T-helper 2 cell (primary cell): ENCODE data around the gene RTL10.

Experiments used
- DNase-seq, 5 experiments: peaks; one replicate each; pipeline versions ENCODE4 v3.0.0 to v3.0.0-alpha.2; 2012 to 2022

Gene RTL10

DNA sequence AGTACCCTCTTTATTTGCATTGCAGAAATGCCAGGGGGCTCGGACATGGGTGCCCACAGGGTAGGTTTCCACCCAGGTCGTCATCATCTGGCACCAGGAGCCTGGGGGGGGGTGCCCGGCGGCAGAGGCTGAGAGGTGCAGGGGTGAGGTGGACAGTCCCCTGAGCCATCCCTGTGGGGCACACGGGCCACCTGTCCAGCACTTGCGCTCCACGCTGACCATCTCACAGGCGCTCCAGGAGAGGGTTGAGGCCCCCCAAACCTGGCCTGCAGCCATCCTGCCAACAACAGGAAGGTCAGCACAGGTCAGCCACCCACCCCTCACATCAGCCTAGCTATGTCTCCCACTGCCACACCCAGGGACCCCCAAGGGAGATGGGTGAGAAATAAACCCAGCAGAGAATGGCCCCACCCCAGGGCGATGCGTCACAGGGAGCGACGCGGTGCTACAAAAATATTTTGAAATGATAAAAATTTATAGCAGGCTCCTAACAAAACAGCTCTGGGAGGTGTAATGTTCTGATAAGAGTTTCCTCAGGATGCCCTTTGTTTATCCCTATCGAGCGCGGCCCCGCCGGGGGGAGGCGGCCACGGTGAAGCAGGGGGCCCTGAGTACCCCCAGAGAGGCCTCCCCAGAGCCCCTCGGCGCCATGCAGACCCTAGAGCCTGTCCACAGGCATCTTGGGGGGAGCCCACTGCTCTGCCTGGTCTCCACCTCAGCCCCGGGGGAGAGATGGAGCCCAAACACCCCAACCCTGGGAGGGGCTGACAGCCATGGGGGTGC, 21.0 kb upstream of the RTL10 start:
- peak in 1 of 5 experiments; percentile 3 for DNase-seq

DNA sequence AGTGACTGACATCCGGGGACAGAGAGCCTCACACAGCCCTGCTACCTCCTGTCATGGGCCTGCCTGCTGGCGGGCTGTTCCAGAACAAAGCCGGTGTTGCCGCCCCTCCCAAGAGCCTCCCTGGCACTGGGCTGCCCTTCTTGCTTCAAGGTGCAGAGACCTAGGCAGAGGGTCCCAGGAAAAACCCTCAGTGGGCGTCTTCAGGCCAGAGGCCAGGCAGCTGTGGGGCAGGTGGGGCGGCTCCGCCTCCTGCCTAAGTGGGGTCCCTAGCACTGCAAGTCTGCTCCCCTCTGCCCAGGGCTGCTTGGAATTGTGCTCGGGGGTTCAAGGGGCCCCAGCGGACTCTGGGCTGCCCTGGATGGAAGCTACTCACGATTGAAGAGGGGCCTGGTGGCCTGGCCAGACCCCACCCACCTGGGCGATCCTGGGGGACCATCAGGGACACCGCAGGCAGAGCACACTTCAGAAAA, 20.4 kb upstream of the RTL10 start:
- no peak for DNase-seq

DNA sequence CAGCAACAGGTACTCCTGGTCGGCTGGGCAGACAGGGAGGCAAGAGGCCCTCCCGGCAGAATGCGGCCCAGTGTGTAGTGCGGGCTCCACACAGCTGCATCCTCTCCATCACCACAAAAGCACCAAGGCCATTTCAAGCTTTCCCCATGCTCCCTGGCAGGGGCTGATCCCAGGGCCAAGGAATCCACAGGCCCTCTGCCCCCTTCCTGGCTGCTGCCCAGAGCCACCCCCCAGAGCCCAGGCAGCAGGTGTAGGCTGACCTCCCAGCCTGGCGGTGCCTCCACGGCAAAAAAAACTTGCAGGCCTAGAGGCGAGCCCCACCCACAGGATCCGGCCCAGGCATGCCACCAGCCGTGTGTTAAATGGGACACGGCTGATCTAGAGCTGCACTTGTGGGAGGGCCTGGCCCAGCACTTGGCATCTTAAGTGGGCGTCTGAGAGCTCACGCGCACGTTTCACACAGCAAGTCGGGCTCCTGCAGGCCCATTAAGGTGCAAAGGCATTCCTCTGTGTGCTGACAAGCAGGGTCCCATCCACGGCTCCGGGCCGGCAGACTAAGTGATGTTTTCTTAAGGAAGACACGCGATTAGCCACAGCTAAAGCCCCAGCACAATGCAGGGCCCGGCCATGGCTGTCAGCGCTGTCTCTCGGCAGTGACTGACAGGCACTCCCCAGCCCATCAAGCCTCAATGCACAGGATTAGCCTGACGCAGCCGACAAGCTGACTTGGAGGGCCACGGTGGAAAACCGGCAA, 19.8 kb upstream of the RTL10 start:
- peak in 3 of 5 experiments; percentile 8 to 62 (median 24) for DNase-seq

DNA sequence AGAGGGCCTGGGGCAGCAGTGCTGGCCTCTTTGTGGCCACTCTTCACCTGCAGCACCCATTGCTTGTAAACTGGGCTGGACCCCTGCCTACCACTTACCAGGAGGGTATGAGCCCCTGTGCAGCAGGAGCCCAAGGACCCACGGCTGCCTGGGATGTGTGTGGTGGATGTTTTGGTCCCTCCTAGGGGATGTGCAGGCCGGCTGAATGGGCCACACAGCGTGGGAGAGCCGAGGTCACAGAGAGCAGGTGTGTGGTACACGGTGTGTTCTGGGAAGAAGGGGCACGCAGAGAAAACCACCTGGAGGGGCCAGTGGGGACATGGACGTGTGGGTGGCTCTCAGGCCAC, 19.3 kb upstream of the RTL10 start:
- peak in 1 of 5 experiments; percentile 1 for DNase-seq

DNA sequence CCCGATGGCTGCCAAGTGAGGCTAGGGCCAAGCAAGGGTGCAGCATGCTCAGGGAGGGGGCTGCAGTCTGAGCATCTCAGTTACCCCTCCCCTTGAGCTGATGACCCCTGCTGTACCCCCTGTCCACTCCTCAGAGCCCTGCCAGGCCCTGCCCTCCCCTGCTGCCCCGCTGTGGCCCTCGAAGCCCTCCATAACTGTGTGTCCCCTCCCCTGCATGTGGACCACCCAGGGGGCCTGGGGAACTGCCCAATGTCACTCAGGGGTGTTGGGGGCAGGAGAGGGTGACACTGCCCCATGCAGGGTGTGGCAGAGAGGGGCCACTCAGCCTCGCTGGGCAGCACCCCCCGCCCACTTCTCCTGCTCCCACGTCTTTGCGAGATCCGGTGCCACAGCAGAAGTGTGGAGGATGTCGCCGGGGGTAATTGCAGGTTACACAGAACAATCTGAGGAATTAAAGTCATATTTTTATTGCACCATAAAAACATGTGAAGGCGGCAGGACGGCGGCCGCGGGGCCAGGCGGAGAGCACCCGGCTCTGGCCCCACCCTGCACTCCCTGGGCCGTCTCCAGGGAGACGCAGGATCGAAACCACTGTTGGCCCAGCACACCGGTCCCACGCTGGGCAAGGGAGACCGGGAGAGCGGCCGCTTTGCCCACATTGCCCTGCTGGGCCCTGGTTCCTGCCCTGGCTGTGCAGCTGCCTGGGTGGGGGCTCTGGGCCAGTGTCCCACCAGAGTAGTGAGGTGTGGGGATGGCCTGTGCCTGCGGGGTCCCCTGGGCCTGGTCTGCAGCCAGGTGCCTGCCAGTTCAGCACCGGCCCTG, 18.7 kb upstream of the RTL10 start:
- peak in 1 of 5 experiments; percentile 2 for DNase-seq

DNA sequence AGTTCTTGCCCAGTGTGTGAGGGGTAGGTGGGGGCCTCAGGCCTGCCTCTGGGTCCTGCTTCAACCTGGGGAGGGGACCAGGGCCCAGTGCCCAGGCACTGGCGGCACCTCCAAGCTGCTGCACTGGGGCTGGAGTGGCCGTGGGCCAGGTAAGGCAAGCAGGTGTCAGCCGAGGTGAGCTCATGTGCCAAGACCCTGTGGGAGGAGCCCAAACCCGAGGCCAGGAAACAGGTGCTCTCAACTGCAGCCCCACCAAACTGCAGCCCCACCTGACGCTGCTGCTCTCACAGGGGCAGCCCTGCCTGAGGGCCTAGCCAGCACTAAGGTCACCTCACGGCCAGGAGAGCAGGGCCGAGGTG, 18.1 kb upstream of the RTL10 start:
- no peak for DNase-seq

DNA sequence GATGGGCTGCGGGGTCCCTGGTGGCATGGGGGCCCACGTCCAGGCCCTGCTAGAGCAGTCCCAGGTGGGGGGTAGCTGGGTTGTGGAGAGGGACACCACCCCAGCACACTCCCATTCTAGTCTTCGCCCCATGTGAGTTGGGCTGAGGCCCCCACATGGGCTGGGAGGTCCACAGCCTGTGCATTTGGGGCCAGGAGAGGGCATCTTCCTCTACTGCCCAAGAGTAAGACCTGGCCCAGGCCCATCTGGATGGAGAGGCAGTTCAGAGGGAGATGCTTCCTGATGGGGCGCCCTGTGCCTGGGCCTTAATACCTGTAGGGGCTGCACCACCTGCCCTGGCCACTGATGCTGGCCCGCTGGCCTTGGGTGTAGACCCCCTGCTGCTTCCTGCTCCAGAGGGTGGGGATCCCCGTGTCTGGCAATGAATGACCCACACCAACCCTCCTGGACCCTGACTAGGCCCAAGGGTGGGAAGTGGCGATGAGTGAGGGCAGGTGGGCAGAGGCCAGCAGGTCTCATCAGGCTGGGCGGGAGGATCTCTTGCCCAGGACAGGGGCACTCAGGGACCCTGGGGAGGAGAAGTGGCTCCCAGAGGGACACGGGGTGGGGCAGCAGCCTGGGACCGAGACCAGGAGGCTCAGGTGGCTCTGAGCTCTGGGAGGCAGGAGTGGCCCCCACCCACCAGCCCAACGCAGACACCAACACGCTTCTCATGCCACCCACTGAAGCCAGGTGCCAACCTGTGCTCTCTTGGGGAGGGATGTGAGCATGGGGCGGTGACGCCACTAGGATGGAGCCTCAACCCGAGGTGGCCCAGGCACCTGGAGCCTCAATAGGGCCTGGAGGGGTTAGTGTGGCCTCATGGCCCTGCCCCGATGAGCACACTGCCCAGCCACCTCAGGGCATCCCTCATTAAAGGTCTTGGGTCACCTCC, 17.4 kb upstream of the RTL10 start:
- peak in 1 of 5 experiments; percentile 1 for DNase-seq

DNA sequence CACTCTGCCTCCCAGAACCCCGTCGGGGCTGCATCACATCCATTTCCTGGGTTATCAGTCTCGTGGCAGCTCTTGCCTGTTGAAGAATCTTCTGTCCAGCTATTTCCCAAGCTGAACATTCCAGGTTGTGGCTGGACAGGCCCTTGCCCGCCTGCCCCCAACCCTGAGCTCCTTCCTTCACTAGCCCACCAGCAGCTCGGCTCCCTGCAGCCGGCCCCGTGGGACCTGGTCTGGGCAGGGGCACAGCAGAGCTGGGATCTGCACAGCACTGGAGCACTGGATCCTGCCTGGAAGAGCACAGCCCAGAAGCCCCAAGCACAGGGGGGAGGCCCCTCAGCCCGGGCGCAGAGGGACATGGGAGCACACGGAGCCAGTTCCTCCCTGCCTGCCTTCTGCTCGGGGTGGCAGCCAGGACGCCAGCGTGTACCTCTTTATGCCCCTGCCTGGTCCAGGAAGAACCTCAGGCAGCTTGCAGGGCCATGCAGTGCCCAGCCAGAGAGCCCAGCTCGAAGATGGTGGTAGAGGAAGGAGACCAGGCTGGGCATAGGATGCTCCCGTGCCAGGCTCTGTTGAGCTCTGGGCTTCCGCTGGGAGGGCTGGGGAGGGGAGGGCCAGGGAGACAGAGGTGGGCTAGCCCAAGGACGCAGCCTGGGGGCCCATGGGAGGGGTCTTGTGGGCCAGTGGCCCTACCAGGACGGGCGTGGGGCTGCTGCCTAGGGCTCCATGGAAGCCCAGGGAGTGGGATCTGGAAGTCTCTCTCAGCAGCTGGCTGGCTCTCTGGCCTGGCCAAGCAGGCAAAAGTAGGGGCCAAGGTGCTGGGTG, 16.6 kb upstream of the RTL10 start:
- DNase-seq: peak in 1 of 5 experiments; percentile 2

DNA sequence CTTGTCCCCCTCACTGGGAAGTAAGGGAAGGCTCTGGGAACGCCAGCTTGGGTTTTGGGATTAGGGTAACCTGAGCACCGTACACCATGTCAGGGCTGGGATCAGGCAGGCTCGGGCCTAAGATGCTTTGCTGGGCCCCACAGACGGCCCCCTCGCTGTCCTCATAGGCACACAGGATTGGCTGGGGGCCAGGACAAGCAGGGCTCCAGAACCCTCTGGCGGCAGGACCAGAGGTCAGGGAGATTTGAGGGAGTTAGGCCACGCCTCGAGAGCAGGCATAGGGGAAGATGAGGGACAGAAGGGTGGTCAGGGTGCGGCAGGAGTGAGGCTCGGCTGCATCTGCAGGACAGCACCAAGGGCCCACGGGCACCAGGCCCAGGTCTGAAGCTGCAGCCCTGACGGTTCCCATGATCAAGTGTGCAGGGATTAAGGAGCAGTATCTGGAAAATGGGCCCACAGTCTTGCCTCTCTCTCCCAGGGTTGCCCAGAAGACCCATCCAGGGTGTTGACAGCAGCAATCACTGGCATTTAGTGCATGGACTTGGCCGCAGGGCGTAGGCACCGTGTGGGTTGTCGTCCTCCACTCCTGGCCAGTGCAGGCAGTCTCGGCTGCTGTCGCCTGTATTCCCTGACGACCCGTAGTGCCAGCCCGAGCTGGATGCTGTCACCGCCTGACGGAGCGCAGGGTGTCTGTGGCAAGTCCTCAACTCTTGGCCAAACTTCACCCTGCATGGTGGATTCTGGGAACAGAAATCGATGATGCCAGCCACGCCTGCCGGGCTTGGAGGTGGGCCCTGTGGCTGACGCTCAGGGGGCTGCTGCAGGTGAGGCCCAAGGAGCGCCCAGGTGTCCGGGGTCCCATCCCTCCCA, 15.7 kb upstream of the RTL10 start:
- peak in 1 of 5 experiments; percentile 2 for DNase-seq

DNA sequence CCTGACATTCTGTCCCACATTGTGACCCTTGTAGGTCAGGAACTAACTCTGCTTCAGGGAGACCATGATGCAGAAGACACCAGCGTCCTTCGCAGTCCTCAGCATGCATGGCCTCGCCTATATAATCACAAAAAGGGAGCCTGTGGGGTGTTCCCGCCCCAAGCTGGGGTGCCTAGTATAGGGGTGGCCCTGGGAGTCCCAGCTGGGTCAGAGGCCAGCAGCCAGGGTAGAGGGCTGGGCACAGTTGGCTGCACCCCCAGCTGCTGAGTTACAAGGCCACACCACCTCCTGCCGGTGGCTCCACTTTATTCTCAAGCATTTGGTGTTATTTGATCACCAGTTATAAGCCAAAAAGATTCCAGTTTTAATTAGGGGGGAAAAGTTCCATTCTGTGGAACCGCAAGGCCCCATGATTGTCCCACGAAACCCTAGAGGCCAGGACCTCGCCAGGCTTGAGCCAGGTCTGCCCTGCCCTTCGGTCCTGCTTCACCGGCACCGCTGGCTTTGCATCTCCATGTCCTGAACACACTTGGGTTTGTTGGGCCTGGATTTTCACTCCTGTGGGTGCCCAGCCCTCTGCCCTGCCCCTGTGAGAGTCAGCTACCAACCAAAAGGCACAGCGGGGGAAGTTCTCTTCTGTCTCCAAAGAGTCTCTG, 15.0 kb upstream of the RTL10 start:
- DNase-seq: no peak

DNA sequence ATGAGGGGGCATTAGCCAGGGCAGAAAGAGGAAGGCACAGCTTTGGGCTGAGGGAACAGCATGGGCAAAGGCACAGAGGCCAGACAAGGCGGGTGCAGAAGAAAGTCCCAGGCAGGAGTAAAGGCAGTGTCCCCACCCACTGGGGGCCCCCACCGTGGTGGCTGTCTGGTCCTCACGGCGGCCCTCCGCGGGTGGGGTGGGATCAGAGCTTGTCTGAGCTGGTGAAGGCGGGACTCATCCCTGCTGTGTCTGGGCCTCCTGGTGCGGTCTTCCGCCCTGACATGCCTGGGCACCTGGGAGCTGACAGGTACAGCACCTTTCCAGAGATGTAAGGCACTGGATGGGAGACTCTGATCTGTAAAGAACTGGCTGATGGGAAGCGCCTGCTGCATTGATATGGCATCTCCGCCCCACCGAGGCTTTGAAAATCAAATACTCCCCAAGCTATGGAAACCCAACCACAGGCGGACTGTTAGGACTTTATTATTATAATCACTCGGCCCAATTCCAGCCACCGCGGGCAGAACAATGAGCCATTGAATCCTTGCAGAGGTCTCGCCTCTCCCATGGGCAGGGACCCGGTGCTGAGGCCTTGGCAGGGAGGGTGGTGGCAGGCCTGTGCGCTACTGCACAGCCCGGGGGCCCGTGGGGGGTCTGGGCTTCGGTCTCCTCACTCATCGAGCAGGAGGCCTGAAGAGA, 14.2 kb upstream of the RTL10 start:
- DNase-seq: peak in 1 of 5 experiments; percentile 3

DNA sequence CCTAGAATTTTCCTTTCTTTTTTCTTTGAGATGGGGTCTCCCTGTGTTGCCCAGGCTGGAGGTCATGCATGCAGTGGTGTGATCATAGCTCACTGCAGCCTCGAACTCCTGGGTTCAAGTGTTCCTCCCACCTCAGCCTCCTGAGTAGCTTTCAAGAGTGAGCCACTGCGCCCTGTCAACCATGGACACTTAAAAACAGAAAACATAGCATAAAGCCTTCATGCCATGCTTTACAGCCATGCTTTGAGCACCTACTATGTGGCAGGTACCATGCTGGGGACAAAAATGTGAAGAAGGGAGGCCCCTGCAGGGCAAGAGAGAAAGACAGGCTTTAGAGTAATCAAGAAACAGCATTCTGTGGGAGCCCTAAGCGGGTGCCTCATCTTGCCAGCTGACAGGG, 13.7 kb upstream of the RTL10 start:
- no peak for DNase-seq

DNA sequence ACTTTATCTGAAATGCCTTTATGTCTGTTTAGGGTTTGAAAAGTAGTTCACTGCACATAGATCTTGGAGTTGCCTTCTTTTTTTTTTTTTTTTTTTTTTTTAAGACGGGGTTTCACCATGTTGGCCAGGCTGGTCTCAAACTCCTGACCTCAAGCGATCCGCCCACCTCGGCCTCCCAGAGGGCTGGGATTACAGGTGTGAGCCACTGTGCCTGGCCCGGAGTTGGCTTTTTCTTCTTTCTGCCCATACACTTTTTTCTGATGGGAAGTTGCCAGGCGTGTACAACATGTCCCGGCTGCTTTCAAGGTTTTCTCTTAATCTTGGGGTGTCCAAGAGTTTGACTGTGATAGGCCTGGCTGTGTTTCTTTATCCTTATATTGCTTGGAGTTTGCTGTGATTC, 12.9 kb upstream of the RTL10 start:
- DNase-seq: no peak

DNA sequence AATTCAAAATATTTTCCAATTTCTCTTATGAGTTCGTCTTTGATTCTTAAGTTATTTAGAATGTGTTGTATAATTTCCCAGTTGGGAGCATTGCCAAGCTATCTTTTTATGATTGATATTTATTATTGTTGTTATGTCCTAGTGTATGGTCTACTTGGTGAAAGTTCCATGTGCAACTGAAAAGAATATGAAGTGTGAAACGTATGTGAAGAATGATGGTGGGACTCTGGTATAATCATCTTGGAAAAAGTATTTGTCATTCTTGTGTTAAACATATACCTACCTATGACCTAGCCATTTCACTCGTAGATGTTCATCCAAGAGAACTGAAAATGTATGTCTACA, 12.0 kb upstream of the RTL10 start:
- DNase-seq: no peak

DNA sequence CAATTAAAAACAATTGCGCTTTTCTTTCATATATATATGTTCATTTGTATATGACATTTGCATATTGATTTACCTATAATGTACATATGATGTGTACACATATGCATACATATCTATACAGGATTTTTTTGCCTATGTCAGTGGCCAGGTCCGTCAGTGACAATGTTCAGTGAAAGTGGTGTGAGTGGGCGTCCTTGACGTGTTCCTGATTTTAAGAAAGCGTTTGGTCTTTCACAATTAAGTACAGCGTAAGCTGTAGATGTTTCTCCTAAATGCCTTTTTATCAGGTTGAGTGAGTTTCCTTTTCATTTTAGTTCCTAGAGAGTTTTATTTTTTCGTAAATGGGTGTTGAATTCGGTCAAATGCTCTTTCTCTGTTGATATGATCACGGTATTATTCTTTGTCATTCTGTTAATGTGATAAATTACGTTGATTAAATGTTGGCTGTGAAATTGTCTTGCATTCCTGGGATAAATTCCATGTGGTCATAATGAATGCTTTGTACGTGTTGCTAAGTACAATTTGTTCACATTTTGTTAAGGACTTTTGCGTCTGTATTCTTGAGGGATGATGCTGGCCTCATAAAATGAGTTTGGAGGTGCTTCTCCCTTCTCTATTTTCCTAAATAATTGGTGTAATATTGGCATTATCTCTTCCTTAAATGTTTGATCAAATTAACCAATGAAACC, 10.6 kb upstream of the RTL10 start:
- no peak for DNase-seq

DNA sequence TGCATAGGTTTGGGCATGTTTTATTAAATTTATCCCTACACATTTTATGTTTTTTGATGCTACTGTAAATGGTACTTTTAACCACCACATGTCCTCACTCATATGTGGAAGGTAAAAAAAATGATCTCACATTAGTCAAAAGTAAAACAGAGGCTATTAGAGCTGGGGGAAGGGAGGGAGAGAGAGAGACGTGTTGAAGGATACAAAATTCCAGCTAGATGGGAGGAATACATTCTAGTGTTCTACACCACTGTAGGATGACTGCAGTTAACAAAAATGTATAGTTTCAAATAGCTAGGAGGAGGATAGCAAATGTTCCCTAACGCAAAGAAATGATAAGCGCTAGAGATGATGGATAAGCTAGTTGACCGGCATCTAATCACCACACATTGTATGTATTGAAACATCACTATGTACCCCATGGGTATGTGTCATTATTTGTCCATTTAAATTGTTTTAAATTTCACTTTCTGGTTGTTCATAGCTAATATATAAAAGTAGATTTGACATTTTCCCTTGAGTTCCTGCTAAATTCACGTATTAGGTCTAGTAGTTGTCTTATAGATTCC, 9.9 kb upstream of the RTL10 start:
- DNase-seq: no peak

DNA sequence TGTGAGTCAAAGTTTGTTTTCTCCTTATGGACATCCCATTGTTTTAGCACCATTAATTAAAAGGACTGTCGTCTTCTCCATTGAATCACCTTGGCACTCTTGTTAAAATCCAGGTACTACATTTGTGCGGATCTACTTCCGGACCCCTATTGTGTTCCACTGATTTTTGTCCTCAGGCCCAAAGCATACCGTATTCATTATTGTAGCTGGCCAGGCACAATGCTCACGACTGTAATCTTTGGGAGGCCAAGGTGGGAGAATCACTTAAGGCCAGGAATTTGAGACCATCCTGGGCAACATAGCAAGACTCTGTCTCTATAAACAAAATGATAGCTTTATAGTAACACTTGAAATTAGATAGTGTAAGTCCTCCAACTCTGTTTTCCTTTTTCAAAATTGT, 8.9 kb upstream of the RTL10 start:
- DNase-seq: no peak

DNA sequence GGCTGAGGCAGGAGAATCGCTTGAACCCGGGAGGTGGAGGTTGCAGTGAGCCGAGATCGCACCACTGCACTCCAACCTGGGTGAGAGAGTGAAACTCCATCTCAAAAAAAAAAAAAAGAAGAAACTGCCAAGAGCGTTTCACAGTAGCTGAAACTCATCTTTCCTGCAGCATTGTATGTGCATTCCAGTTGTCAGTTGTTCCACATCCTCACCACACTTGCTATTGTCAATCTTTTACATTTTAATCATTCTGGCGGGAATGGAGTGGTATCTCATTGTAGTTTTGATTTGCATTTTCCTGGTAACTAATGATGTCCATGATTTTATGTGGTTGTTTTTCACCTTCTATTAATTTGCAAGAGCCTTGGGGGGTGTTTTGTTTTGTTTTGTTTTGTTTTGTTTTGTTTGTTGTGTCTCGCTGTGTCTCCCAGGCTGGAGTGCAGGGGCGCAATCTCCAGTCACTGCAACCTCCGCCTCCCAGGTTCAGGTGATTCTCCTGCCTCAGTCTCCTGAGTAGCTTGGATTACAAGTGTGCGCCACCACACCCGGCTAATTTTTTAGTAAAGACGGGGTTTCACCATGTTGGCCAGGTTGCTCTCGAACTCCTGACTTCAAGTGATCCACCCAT, 8.1 kb upstream of the RTL10 start:
- DNase-seq: no peak
